GM21390 (cell line): ENCODE measurements around the gene ERICH2.
"Not testable (repeated sequence)": the region's sequence is repeated elsewhere in the genome, so short reads cannot be mapped to it uniquely, and the experiment has no call there.

Experiments used
- ATAC-seq: cut with Tn5 transposase; IDR thresholded peaks from one replicate; pipeline ENCODE4 v1.9.1; 2021; ENCODE audit not compliant: unreplicated experiment

ERICH2 gene, protein sequence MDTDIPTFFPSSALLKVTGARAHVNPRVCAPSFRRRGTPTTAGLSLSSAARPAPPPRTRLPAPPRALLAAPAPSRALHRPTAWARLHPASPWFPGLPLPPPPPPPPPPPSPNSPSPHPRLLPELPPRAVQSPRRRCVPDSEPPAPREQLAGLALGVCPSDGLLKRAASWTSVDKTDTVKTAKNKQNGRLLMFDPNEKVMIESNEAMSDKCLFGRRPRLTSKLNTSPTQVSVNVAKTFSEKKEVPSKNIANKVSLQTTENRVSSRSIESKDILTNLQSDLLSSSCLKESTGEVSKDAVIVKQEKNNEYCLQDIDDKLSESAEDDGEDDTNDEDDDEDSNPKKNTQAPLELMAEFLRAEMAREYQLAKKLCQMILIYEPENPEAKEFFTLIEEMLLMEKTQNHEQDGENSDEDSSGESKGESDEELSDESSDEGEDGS

DNA sequence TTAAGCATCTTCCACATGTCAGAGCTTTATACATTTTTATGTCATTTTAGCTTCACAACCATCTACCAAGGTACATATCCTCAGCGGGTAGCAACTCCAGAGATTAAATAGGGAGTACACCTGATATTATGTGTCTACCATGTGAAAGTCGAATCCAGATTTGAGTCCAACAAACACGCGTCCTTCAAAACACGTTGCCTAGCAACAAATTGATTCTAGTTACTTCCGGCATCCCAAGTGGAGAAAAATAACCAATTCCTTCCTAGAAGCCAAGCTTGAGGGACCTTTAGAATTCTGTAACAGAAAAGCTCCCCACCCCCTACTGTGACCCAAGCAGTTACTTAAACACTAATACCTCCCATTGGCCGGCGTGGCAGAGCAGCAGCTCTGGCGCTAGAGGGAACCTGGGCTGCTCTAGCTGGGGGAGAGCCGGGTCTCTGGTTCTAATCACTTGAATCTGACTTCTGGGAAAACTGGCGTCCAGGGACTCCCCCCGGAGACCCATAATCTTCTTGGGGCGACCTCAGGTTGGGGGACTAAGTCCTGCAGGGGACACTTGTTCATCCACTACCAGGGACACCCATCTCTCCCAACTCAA, at the start of gene ERICH2:
ERICH2 (plus strand) TSS at position 371 of the 598 bp plus-strand sequence. CDS start 304 bp downstream, outside the sequence.
- ATAC-seq = peak; percentile 50

DNA sequence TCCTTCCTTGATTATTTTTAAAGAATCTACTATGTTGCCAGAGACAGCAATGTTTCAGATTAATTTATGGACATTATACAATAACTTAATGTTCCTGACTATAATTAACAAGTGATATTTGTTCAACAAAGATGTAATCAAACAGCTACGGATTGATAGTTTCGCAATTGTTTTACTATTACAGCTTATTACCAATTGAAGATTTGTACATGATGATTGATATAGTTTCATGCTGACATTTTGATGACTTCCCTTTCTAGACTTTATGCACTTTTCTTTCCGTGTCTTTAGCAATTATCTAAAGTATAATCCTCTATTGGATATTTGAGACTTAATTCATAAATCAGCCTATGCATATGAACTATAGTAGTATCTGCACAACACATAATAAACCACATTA, 48.5 kb upstream of the ERICH2 start:
- ATAC-seq = no peak

DNA sequence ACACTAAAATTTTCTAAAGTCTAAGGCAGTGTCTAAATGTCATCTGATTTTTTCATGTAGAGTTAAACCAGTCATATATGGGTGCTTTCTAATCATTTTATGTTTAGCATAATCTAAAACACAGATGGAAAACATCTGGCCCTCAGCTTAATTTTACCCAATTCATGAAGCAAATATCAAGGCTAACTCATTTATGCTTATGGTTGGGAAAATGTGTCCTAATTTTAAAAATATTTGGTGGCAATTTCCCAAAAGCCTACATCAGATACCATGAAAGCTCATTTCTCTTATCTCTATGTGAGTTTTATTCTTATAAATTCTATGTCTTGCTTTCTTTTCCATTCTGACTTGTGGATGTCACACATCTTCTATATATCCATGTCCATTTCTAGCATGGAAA, 47.9 kb upstream of the ERICH2 start:
- ATAC-seq = no peak

DNA sequence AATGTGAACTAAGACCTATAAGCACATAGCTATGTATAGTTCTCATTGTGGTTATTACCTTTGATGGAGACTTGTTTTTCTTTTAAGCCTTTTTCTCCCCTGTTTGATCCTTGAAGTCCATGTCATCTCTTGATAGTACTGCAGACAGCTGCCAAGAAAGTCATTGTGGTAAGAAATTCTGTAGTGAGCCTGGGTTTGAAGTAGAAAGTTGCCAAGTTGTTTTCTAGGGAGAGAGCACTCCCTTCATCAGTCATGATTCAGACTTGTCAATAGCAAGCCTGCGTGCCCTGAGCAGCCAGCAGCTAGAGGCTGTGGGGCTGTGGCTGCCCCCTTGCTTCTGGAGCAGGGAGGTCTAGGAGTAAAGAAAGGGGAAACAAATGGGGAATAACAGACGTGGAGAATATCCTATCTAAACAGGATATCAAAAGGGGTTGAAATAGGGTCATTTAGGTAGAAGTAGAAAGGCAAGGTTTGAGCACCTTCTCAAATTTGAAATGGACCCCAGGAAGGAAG, 46.7 kb upstream of the ERICH2 start:
- no peak for ATAC-seq

DNA sequence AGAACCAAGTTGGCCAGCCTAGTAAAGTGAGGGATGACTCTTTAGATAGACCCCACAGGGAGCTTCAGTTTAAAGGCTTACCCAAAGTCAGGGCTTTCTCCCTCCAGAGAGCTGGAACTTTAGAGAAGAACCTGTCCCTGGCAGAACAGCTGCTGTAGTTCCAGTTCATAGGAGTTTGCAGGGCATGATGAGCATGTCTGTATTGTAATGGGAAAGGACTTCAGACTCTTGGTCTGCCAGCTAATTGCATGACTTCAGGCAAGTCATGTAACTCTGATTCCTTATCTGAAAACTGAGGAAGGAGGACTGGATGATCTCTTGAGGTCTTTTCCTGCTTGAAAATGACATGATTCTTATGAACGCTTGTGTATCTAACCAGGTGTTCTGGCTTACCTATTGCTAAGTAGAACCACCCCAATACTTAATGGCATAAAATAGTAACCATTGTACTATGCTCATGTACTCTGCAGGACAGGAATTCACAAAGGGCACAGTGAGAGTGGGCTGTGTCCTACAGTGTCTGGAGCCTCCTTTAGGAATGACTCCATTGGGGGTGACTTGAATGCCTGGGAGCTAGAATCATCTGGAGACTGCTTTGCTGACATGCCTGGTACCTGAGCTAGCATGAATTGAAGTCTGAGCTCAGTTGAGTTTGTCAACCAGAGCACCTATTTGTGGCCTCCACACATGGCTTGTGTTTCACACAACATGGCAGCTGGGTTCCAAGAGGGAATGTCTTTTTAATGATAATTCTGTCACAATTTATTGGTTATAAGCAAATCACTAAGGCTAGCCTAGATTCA, 36.2 kb upstream of the ERICH2 start:
- ATAC-seq = no peak

DNA sequence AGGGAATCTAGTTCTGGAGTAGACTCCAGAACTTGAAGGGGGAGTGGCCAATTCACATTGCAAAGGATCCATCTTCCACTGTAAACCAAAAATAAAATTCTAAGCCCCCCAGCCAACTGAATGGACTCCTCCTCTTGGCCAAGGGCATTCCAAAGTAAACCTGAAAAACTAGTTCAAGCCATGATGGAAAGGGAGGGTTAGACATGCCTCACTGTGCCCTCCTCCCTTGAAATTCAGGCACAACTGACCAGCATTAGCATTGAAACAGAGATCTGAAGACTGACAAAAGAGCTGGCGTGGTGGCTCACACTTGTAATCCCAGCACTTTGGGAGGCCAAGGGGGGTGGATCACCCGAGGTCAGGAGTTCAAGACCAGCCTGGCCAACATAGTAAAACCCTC, 35.6 kb upstream of the ERICH2 start:
- not testable (repeated sequence) for ATAC-seq

DNA sequence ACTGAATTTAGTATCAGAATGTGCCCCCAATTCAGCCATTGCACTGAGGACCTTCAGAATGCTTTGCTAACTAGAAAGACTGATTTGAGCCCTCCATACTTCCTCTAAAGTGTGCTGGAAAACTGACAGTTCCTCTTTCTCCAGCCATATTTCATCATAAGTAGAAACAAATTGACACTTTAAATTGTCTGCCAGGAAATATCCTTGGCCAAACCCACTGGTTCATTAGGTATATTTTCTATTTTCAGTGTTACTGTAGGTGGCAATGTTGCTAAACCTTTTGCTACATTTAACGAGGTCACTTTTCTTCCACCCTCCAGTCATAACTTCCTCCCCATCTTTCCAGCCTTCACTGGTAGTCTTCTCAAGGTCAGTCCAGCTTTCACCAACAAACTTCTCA, 33.5 kb upstream of the ERICH2 start:
- no peak for ATAC-seq

DNA sequence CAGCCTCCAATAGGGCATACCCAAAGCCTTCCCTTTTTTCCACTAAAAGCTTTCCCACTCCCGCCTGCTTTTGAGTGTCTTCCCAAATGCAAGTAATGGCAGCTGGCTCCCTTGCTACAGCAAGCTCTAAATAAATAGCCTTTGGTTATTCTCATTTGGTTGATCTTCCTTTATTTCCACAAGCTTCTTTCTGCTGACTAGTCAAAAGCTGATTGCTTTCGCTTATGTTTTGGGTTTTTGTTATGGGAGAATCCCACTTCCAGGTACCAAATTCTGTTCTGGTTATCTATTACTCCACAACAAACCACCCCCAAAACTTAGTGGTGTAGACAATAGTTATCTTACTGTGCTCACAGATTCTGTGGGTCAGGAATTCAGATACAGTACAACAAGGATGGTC, 32.8 kb upstream of the ERICH2 start:
- no peak for ATAC-seq

DNA sequence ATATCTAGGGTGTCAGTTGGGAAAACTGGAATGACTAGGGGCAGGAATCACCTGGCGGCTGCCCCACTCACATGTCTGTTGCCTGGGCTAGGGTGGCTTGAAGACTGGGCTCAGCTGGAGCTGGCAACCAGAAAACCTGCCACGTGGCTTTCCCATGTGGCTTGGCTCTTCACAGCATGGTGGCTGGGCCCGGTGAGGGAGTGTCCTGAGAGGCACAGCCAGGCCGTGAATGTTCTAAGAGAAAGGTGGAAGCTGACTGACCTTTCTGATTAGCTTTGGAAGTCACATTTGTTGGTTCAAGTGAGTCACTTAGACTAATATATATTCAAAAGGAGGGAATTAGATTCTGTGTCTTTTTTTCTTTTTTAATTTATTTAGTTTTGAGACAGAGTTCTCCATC, 32.4 kb upstream of the ERICH2 start:
- ATAC-seq = no peak

DNA sequence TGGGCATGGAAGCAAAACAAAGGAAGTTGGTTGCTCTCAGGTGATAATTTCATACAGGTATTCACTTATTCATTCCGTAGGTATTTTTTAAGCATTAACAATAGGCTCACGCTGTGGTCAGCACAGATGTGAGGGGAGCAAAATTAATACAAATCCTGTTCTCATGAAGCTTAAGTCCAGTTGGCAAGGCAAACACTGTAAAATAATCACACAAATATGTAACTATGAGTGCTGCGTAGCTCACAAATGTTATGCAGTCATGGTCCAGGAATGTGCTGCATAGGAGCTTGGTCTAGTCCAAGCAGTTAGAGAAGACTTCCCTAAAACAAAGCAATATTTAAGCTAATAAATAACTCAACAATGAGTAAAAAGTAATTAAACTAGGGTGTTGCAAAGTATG, 31.1 kb upstream of the ERICH2 start:
- ATAC-seq = no peak

DNA sequence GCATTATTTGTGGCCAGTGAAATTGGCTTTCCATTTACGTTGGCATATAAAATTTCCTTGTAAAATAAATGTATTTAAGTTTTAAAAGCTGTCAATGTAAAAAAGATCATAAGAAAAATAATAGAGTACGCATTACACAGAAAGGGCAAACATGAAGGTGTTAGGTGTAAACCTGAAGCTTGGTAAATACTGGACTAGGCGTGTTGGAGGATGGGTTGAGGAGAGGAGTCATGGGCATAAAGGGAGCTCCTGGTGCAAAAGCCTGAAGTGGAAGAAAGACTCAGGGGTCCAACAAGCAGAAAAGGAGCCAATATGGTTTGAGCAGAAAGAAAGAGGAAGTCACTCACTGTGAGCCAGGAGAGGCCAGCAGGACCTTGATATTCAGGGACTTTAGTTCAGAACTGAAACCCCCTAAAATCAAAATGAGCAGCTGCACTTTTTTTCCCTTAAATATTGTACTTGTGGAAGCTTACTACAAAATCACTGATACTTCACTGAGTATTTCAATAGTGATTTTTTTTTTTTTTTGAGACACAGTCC, 30.6 kb upstream of the ERICH2 start:
- no peak for ATAC-seq

DNA sequence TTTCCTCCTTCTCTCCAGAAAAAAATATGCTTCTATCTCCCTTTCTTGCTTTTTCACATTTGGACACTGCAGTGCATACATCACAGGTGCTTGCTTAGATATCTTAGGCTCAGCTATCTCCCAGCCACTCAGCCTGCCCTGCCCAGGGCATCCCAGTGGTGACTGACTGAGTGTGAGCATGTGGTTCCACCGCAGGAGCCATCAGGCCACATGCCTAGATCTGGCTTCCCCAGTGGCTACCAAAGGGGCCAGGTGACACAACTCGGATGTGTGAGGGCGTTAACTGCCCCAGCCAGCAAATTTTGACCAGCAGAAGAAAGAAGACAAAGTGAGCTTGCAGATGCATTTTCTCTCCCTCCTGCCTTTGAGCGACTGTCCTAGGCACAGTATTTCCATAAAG, 29.5 kb upstream of the ERICH2 start:
- ATAC-seq = no peak

DNA sequence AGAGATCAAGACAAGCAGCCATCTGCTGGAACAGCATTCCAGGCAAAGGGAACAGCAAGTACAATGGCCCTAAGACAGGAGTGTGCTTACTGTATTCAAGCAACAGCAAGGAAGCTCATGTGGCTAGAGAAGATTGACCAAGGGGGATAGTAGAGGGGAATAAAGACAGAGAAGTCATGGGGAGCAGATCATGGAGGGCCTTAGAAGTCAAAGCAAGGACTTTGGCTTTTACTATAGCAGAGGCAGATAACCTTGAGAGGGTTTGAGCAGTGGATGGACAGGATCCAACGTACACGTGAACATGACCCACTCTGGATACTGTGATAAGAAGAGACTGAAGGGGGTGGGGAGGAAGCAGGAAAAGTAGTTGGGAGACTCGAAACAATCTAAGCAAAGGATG, 28.2 kb upstream of the ERICH2 start:
- ATAC-seq = no peak

DNA sequence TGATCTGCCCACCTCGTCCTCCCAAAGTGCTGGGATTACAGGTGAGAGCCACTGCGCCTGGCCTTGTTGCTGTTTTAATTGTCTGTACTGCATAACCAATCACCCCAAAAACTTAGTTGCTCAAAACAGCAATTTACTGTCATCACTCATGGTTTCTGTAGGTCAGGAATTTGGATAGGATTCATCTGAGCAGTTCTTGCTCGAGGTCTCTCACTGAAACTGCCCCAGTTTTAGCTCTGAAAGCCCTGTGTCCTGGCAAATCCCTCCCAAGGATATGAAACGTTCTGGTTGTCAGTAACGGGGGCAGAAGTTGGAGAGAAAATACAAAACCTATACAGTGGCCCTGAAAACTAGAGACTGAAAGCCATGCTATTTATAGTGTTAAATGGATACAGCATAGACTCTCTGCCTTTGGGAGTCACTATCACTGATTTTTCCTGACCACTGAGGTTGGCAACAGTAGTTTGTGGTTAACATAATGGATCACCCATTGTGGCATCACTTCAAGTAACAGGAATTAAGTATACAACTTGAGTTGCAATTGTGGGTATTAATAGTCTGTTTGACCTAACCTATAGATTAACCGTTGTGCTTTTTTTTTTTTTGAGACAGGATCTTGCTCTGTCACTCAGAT, 27.2 kb upstream of the ERICH2 start:
- ATAC-seq = no peak

DNA sequence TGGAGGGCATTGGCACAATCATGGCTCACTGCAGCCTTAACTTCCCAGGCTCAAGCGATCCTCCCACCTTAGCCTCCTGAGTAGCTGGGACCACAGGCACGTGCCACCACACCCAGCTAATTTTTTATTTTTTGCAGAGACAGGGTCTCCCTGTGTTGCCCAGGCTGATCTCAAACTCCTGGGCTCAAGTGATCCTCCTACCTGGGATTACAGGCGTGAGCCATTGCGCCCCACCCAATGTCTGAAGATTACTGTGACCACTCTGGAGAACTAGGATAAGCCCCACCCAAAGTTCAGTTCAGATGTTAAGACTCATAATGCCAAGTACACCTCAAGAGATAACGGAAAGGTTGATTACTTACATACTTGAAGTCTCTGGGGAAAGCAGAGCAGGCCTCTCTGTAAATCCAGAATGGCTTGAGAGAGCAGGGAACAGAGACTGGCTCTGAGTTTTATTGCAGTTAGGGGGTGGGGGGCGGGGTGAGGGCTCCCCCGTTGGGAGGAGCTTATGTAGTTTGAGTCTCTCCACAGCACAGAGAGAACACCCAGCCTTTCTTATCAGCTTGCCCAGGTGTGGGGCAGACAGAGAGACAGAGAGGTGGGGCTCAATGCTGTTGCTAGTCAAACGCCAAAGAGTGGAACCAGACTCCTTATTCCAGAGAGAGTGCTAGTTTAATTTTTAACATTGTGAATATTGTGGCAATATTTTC, 26.5 kb upstream of the ERICH2 start:
- ATAC-seq = no peak

DNA sequence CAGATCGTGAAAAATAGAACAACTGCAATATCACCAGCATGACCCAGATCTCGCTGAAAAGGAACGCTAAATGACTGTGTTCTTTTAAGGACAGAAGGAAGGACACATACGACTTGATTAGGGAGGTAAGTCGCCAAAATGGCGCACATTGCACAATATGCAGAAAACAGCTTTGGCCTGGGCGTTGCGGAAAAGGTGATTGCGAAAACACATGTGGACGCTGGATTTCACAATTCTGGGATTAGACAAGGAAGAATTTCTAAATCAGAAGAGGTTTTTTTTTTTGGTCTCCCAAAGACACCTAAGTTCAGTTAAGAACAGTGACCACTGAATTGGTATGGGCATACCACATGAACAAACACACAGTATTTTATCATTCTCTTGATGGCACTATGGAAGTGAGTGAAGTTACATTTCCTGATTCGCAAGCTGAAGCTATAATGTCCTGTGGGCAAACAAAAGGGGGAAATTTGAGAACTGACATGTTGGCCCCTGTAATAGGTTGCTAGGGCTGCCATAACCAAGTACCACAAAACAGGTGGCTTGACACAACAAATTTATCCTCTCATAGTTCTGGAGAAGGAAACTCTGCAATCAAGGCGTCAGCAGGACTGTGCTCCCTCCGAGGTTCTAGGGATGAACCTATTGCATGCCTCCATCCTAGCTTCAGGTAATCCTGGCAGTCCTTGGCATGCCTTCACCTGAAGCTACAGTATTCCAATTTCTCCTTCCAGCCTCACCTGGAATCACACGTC, 25.8 kb upstream of the ERICH2 start:
- no peak for ATAC-seq

DNA sequence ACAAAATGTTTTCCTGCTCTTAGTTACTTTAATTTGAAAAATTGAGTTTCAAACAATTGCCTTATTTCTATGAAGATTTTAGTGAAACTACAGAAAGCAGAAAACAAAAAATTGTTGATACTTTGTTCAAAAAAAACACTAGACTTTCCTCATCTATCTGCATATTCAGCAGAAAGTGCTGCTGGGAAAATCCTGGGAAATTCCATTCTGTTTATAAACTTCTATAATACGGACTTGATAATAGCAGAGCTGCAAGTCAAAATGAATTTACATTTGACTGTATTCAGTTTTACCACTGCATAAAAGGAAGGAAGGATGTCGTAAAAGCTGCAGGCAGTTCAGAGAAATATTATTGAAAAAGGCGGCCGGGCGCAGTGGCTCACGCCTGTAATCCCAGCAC, 24.9 kb upstream of the ERICH2 start:
- ATAC-seq = no peak

DNA sequence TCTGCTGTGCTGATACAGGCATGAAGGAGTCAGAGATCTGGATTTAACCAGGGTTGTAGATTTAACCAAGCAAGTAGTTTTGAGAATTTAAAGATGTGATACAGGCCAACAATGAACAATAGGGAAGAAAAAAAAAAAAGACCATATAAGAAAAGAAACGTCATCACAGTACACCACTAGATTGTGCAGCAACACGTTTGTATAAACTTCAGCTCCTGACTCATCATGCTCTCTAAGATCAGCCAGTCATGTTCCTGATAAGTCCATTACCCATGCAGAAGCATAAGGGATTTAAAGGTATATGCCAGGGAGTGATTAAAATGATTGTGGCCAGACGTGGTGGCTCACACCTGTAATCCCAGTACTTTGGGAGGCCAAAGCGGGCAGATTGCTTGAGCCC, 22.3 kb upstream of the ERICH2 start:
- ATAC-seq = no peak

DNA sequence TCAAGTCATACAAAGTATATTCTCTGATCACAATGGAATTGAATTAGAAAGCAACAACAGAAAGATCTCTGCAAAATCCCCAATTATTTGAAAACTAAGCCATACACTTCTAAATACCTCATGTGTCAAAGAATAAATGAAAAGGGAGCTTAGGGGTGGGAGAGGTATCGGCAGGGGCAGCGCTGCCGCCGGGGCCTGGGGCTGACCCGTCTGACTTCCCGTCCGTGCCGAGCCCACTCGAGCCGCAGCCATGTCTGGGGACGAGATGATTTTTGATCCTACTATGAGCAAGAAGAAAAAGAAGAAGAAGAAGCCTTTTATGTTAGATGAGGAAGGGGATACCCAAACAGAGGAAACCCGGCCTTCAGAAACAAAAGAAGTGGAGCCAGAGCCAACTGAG, 18.6 kb upstream of the ERICH2 start:
- not testable (repeated sequence) for ATAC-seq

DNA sequence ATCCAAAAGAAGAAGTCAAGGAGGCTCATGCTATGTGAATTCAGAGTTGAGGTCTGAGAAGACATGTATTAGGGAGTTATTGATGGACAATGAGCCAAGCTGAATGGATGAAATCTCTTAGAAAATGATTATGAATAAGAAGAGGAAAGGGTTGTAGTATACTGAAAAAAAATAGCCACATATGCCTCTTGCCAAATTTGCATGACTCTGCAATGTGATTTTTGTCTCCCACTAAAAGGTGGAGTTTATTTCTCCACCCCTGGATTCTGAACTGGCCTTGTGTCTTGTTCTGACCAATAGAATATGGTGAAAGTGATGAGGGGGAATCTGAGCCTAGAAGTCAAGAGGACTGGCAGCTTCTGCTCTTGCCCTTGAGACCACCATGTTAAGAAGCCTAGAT, 8.6 kb upstream of the ERICH2 start:
- ATAC-seq = no peak
